Measurements from ENCODE around the gene SCAF1. TPM values are rescaled to one million over a fixed set of nuclear protein-coding genes. Genes with fewer than 3 reads are reported as not detected.
A peak's percentile ranks its signal among the peaks of the same experiment; 100 is the strongest.

SCAF1 gene
- total RNA-seq, 6 experiments from 2014 or later = 14.6 to 33.0 (median 27.3) TPM

- 95% methylated on average over 12 of the region's 17 CpGs for WGBS (ENCODE audit: insufficient coverage, low coverage, low lambda C conversion rate, missing lambda C conversion rate)
- intact Hi-C loops (cut with DNase I) = no loop called here
- H3K9me3 ChIP-seq = no peaks in the 10 kb centered on the region
- TF ChIP-seq CTCF (IDR thresholded peaks at IDR 0.05) (no peak), POLR2A (IDR thresholded peaks at IDR 0.05) (no peak)
- no peak for ATAC-seq
- peaks cover 0 to 43% (median 9%) of the 10 kb centered on the region in 4 donors for H3K36me3 ChIP-seq
- H3K4me3 ChIP-seq = no peak overlapping the region
- DNase-seq = peak in 1 of 3 donors; percentile 17
- H3K27me3 ChIP-seq = no peaks in the 10 kb centered on the region
- H3K4me1 ChIP-seq = peaks cover 0 to 12% (median 6%) of the 10 kb centered on the region in 4 donors
- no peak overlapping the region for H3K27ac ChIP-seq
Measured at GRCh38 chr19:49646586-49646985, 4.6 kb downstream of the SCAF1 start.

GRCh38 chr19:49651029-49651819 is 9.2 kb downstream of the SCAF1 start:
- ATAC-seq (no peak), DNase-seq (no peak)
- peaks cover 0 to 71% (median 19%) of the 10 kb centered on the region in 4 donors for H3K36me3 ChIP-seq
- no peak overlapping the region for H3K27ac ChIP-seq
- no peaks in the 10 kb centered on the region for H3K9me3 ChIP-seq
- intact Hi-C loops (cut with DNase I) = no loop called here
- no peak overlapping the region for H3K4me3 ChIP-seq
- no peaks in the 10 kb centered on the region for H3K27me3 ChIP-seq
- 88% methylated on average over 14 of the region's 72 CpGs for WGBS (ENCODE audit: insufficient coverage, low coverage, low lambda C conversion rate, missing lambda C conversion rate)
- no peaks in the 10 kb centered on the region for H3K4me1 ChIP-seq
- TF ChIP-seq CTCF (IDR thresholded peaks at IDR 0.05) = no peak
- no peak for TF ChIP-seq POLR2A (IDR thresholded peaks at IDR 0.05)

GRCh38 chr19:49651820-49652550 is 10.0 kb downstream of the SCAF1 start:
- TF ChIP-seq POLR2A (IDR thresholded peaks at IDR 0.05) = no peak
- no peak for TF ChIP-seq CTCF (IDR thresholded peaks at IDR 0.05)
- DNase-seq (no peak), ATAC-seq (no peak)
- Histone ChIP-seq H3K27ac (no peak overlapping the region), H3K36me3 (peaks cover 0 to 71% (median 17%) of the 10 kb centered on the region in 4 donors), H3K27me3 (no peaks in the 10 kb centered on the region), H3K9me3 (no peaks in the 10 kb centered on the region), H3K4me3 (no peak overlapping the region), H3K4me1 (no peaks in the 10 kb centered on the region)
- 97% methylated on average over 62 of the region's 110 CpGs for WGBS (ENCODE audit: insufficient coverage, low coverage, low lambda C conversion rate, missing lambda C conversion rate)
- intact Hi-C loops (cut with DNase I) = no loop called here

GRCh38 chr19:49652551-49653465 is 10.8 kb downstream of the SCAF1 start:
- Histone ChIP-seq H3K9me3 (no peaks in the 10 kb centered on the region), H3K4me1 (no peaks in the 10 kb centered on the region), H3K27ac (no peak overlapping the region), H3K36me3 (peaks cover 0 to 69% (median 21%) of the 10 kb centered on the region in 4 donors), H3K27me3 (no peaks in the 10 kb centered on the region), H3K4me3 (no peak overlapping the region)
- ATAC-seq (no peak), DNase-seq (no peak)
- no peak for TF ChIP-seq CTCF (IDR thresholded peaks at IDR 0.05)
- TF ChIP-seq POLR2A (IDR thresholded peaks at IDR 0.05) = no peak
- intact Hi-C loops (cut with DNase I) = no loop called here
- 98% methylated on average over 11 of the region's 58 CpGs for WGBS (ENCODE audit: insufficient coverage, low coverage, low lambda C conversion rate, missing lambda C conversion rate)

Measured in right lobe of liver (tissue), 6 donors.